Stimulated activated CD4-positive, alpha-beta T cell treated with anti-CD3 and anti-CD28 coated beads, Interleukin-2, amount 100 ng/mL, for 48 hours (primary cell): Measurements from ENCODE around the gene DEAF1.
A peak's percentile ranks its signal among the peaks of the same experiment; 100 is the strongest.

Source experiments
- DNase-seq, 2 donors: peaks; one replicate each; pipeline ENCODE4 v3.0.0-alpha.2; 2020

DEAF1 gene

DNA sequence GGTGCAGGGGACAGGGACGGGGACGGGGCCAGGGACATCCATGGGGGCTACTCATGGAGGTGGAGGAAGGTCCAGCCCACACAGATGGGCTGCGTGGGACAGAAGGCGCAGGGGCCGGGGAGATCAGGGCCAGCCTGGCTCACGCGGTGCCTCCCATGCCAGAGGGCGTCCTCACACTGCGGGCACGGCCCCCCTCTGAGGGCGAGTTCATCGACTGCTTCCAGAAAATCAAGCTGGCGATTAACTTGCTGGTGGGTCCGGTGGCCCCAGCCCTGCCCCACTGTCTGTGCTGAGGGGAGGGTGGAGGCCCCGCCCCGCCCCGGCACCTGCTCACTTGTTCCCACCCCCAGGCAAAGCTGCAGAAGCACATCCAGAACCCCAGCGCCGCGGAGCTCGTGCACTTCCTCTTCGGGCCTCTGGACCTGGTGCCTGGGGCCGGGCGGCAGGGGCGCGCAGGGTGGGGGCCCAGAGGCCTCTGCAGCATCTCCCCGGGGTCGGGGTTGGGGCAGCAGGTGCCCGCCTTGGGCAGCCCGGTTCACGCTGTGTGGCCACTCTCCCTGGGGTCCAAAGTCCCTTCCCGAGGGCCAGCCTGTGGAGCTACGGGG lies 26.8 kb upstream of the DEAF1 start:
- no peak for DNase-seq

DNA sequence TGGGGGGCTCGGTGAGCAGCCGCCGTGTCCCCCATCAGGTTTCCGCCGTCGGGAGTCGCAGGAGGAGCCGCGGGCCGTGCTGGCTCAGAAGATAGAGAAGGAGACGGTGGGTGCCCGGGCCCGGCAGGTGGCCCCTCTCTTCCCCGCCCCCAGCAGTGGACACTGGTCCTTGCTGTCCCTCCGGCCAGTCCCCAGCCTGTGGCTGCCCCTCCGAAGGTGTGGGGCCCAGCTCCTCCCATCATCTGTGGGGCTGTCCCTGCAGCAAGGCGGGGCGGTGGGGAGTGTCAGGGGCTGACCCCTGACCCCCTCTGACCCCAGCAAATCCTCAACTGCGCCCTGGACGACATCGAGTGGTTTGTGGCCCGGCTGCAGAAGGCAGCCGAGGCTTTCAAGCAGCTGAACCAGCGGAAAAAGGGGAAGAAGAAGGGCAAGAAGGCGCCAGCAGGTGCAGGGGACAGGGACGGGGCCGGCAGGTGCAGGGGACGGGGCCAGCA lies 26.3 kb upstream of the DEAF1 start:
- no peak for DNase-seq

DNA sequence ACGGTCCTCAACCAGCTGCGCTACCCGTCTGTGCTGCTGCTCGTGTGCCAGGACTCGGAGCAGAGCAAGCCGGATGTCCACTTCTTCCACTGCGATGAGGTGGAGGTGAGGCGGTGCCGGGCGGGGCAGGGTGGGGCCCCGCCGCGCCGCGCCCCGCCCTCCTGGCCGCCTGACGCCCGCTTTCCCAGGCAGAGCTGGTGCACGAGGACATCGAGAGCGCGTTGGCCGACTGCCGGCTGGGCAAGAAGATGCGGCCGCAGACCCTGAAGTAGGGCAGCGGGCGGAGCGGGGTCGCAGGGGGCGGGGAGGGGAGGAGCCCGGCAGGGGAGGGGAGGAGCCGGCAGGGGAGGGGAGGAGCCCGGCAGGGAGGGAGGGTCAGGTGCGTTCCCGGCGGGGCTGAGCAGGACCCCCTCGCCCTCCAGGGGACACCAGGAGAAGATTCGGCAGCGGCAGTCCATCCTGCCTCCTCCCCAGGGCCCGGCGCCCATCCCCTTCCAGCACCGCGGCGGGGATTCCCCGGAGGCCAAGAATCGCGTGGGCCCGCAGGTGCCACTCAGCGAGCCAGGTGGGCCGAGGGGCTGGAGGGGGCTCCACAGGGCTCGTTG lies 25.7 kb upstream of the DEAF1 start:
- DNase-seq, result peak; percentile 50 to 65

DNA sequence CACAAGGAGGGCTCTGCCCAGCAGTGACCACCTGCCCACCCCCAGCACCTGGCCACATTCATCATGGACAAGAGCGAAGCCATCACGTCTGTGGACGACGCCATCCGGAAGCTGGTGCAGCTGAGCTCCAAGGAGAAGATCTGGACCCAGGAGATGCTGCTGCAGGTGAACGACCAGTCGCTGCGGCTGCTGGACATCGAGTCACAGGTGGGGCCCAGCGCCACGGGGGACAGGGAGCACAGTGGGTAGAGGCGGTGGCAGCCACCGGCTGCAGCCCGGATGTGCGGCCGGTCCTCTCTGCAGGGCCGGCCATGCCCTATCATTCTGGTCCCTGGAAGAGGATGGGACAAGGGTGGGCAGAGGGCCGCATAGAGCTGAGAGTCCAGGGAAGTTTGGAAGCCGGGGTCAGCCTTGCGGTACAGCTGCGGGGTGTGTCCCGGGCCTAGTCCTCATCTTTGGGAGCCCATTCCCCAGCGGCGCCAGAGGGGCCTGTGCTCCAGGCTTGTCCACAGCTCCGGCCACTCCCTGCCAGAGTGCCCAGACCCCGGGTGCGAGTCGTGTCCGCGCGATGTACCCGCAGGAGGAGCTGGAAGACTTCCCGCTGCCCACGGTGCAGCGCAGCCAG lies 25.1 kb upstream of the DEAF1 start:
- no peak for DNase-seq

DNA sequence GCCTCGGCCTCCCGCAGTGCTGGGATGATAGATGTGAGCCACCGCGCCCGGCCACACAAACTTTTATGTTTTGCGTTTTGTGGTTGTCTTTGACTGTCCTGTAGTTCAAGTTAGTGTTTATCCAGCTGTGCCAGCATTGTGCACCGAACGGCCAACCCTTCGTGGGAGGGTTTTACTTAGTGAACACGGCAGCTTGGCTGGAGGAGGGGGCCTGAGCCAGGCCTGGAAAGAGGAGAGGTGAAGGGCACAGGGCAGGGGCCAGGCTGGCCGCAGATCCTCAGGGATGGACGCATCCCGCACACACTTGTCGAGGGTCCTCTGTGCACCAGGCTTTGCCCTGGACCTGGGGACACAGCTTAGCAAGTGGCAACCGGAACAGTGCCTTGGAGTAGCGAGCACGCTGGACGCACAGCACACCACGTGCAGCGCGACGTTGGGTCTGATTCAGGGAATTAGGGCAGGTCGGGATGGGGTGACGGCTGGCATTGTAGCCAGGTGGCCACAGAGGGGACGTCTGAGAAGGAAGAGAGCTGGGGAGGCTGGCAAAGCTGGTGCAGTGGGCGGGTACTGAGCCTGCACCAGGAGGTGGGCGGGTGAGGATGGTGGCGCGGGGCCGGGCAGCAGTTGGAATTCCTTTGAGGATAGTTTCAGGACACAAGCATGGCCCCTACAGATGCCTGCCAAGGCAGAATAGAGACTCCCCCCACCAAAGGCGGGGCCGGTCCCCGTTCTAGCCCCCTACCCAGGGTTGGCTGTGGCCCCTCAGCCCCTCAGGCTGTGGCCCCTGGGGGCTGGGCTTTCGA lies 24.4 kb upstream of the DEAF1 start:
- DNase-seq, result no peak

DNA sequence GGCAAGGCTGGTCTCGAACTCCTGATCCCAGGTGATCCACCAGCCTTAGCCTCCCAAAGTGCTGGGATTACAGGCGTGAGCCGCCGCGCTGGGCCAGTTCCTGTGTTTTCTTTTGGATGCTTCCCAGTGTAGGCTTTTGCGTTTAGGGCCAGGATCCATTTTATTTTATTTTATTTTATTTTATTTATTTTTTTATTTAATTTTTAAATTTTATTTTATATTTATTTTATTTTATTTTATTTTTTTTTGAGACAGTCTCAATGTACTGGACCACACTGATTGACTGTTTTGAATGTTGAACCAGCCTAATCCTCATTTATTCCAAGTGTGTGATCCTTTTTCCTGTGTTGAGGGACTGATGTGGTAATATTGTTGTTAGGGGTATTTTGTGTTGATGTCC lies 19.4 kb upstream of the DEAF1 start:
- no peak for DNase-seq

DNA sequence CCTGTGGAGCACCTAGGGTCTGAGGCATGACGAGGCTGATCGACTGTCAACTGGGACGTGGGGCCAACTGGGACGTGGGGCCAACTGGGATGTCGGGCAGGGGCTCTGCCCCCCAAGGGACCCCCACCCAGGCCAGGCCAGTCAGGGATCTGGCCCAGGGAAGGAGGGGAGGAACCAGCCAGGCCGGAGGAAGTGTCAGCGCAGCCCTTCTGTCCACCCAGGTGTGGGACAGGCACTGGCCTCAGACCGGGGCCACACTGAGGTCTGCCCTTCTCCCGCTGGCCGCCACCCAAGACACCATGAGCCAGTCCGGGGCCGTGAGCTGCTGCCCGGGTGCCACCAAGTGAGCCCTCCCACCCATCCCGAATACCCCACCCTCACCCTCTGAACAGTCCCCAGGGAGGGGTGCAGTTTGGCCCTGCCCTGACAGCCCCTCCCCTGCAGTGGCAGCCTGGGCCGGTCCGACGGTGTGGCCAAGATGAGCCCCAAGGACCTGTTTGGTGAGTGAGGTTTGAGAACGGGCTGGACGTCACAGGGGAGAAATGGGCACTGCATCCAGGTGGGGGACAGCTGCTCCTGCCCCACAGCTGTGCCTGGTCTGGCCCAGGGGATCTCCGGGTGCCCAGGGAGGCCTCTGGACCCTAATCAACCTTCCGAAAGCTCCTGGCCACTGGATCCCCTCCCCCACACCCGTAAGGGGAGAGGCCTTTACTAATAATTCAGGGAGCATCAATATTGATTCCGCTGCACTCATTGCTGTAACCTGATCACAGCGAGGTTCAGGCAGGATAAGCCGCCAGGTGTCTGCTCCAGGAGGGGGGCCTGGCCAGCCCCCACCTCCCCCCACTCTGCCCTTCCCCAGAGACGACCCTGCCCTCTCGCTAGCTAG lies 14.3 kb upstream of the DEAF1 start:
- no peak for DNase-seq

DNA sequence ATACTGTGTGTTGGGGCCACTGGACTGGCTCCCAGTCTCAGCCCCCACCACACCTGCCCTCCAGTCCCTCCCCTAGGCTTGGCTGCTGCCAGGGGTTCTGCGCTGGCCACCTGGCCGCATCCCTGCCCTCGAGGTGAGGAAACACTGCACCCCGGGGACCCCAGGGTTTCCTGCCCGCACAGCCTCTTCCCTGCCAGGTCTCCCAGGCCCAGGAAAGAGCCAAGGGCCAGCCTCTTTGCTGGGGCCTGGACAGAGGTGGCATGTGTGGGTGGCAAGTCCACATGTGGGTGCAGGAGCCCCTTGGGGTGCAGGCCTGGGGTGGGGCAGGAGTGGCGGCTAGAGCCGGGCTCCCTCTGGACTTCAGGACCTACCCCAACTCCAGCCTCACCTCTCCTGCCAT lies 13.5 kb upstream of the DEAF1 start:
- no peak for DNase-seq

DNA sequence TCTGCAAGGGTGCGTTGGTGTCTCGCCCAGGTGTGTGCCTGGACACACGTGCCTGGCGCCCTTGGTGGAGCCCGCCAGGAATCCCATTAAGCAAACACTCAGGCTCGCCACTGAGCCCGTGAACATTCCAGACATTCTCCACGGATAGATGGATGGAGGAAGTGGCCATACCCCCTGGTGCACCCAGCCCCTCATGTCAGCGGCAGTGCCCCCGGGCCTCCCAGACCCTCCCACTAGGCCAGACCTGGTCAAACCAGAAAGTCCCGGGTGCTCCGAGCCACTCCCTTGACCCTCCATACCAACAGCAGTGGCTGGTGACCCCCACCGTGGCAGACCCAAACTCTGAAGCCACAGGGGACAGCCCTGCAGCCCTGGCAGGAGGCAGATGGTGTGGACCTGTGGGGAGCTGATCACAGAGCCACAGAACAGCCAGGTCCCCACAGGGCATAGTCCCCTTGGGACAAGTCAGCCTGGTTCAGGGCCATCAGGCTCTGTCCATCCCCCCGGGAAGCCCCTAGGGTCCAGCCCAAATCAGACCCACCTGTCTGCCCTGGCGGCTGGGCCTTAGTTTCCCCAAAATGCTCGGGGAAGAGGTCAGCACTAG lies 12.9 kb upstream of the DEAF1 start:
- no peak for DNase-seq

DNA sequence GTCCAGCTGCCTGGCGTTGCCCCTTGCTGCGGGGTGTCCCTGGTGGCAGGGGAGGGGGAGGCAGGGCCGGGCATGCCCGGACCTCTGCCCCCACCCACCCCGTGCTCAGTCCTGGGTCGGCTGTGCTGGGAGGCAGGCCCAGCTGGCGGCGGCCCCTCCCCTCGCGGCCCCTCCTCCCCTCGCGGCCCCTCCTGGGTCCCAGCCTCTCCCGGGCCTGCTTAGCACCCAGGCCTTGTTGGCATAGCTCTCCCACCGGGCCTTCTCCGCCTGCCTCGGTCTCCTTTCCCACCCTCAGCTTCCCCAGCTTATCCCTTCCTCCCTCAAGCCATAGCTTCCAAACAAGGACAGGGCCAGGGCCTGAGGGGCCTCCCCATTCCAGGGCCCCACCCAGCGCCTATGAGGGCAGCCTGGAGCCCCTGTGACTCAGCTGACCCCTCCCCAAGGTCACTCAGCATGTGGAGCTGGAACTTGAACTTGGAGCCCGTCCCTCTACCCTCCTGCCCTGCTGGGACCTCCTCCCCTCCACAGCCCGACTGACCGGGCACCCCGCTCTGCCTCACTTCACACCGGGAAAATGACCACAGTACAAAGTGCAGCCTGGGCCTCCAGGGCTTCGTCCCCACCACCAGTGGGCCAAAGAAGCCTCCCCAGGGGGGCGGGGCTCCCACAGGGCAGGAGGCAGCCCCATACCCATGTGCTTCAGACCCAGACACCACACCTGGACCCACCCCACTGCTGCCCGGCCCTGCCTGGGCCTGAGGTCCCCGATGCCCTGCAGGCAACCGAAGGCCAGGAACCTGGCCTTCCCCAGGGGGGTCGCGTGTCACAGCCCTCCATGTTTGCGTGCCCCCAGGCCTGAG lies 12.2 kb upstream of the DEAF1 start:
- DNase-seq, result no peak

DNA sequence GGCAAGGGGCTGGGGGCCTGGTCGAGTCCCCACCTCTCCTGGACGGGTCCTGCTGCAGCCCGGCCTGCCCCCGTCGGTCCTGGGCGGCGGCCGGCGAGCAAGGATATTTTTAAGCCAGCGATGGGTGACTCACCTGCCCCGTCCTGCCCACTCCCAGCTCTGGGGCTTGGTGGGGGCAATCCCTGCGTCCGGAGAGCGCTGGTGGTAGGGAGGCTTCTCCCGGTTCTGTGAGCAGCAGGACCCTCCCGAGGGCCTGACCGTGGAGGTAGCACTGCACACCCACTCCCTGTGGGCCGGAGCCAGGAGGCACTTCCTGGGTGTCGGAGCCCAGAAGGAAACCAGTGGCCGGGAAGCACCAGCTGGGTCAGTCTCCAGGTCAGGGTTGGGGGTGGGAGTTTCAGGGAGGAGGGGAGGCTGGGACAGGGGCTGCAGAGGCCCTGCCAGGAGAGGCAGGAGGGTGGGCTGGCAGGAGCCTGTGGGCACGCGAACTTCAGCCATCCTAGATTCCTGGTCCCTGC lies 11.5 kb upstream of the DEAF1 start:
- DNase-seq, result no peak

DNA sequence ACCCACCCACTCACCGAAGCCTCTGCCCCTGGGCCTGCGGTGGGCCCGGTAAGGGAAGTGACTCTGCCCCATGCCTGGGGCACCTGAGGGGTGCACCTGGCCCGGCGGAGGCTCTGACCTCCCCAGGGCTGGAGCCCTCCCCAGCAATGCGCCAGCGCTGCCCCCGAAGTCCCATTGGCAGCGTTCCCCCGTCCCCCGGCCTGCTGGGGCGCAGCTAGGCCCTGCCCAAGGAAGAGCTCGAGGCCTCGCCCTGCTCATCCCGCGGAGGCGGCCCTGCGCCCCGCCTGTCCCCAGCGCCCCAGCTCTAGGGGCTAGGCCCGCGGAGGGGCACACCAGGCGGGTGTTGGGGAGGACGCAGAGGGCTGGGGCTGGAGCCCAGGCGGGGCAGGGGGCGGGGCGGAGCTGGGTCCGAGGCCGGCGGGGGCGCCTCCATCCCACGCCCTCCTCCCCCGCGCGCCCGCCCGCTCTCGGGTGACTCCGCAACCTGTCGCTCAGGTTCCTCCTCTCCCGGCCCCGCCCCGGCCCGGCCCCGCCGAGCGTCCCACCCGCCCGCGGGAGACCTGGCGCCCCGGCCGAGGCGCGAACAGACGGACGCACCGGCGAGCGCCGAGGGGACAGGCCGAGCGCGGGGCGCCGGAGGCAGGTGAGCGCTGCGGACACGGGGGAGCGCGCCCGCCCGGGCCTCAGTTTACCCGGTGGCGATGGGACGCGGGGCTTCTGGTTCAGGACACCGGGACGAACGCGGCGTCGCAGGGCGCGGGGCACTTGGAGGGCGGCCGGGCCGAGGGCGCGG lies 10.8 kb upstream of the DEAF1 start, which contains the start of gene EPS8L2:
Gene EPS8L2, plus strand, starts transcription at position 586 of the 793 bp plus-strand sequence. CDS start 3,177 bp downstream, outside the sequence.
- no peak for DNase-seq

DNA sequence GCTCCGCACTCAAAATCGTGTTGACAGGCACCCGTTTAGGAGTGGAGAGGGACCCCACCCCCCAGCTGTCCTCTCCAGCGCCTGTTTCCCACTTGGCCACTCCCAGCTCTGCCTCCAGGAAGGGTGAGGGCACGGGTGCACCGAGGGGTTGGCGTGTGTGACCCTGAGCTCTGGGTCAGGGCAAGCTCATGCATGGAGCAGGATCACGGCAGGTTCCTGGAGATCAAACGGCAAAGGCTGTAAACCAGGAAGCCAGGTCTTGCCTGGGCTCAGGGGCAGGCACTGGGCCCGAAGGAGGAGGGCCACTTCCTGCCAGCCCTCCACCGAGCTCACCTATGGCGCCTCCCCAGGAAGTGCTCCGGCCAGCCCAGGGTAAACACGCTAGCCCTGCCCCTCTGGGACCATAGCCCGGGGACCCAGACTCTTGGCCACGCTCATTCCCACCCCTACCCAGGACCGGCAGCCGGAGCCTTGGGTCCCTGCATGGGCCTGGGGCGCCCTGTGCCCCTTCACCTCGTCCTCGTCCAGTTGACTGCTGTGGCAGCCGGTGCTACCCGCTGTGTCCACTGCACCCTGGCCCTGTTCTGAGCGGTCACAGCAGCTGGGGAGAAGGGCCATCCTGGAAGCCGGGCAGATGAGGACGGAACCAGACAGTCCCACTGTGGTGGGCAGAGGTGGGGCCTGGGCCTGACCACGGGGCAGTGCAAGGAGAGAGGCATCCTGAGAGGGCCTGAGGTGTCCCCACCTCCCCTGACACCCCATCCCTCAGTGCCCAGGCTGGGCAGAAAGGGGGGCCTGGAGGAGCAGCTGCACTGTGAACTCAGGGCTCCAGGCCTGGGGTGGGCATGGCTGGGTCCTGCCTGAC lies 10.0 kb upstream of the DEAF1 start:
- no peak for DNase-seq

DNA sequence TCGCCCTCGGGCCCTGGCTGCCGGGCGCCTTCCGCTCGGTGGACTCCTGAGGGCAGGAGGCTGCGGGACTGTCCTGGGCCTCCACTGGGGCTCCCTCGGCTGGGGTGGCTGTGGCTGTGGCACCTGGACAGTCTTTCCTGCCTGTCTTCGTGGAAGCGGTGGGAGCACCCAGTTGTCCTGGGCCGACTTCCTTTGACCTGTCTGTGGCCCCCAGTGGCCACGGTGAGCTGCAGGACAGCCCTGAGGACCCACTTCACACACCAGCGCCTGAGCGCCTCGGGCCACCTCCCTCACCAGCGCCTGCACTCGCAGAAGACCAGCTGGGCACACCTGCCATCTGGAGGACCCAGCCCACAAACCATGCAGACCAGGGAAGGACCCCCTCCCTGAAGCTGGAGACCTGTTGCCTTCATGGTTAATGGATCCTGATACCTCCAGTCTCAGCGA lies 9.2 kb upstream of the DEAF1 start:
- DNase-seq, result no peak

DNA sequence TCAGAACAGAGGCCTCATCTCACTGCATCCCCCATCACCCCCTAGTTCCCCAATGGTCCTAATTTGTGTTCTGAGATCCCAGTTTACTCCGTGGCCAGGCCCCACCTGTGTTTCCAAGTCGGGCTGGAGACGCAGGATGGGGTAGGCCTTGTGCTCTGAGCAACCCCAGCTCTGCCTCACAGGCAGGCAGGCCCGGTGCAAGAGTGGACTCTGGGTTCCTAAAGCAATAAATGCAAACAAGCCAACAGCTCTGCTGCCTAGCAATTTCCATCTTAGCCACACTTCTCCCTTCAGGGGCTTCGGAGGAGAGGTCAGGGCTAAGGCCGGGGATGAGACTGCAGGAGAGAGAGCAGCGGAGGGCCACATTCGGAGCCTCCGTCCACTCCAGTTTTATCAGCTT lies 8.5 kb upstream of the DEAF1 start:
- DNase-seq, result no peak

DNA sequence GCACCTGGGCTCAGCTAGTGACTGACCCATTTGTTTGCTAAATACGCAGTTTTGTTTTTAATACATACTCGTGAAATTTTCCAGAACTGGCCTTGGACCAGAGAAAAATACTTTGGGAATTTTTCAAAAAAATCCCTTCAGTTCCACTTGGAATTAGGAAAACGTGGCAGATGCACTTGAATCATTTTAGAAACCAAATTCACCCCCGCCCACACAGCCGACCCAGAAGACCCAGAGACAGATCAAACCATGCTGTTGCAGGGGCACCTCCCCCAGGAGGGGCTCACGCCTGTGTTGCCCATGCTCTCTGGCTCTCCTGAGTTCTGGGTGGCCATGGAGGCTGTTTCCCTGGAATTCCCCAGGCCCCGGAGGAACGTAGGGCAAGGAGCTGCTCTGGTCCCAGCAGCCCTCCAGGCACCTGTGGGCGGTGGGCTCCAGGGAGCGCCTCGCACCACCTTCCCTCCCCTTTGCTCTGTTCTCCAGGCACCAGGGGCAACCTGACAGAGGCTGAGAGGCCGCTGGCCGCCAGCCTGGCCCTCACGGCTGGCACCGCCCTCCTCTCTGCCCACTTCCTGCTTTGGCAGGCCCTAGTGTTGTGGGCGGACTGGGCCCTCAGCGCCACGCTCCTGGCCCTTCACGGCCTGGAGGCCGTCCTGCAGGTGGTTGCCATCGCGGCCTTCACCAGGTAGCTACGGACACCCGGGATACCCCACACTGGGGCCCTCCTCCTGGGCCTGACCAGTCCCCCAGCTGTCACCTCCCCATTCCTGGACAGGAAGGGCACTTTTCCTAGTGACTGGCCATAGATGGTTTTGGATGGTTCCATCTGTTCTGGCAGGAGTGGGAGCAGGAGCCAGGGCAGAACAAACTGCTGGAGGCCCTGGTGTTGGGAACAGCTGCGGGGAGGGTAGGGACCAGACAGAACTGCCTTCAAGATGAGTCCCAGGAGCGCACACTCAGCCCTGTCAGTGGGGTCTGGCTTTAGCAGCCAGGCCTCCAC lies 7.7 kb upstream of the DEAF1 start:
- no peak for DNase-seq

DNA sequence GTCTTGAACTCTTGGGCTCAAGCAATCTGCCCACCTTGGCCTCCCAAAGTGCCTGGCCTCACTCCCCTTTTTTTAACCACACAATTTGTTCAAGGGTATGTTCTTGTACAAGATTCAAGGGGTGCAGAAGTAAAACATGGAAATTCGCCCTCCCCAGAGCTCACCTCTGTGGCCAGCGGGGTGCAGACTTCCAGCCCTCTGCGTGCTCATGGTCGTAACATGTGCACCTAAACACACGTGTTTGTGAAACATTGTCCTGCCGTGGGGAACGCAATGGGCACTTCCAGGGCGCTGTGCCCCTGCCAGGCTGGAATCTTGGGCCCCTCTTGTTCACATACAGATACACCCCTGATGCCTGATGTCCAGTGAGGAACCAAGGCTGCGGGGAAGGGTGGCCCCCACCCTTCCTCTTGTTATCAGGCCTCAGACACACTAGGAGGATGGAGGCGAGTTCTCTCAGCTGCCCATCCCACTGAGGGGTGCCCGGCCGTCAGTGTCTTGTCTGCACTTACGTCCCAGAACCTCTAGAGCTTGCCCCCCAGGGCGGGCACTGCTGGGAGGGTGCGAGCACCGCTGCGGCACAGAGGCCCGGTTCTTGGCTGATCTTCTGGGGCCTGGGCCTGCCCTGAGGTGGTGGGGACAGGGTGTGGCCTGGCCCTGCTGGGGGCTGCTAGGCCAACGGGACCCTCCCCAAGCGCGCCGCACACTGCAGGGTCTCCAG lies 6.9 kb upstream of the DEAF1 start:
- no peak for DNase-seq
